Body of pancreas (tissue), 4 donors: ENCODE measurements around the gene ABCB8. TPM values are rescaled to one million over a fixed set of nuclear protein-coding genes. Genes with fewer than 3 reads are reported as not detected.
A peak's percentile ranks its signal among the peaks of the same experiment; 100 is the strongest.

ENCODE experiments used
- ATAC-seq: fragments of 150-250 bp; one replicate; pipeline ENCODE4 v1.9.1; 2016
- DNase-seq, 4 donors: peaks; one replicate each; pipeline ENCODE4 v3.0.0-alpha.2; 2019
- H3K27ac ChIP-seq, 4 donors: fragments of 200-600 bp; sonication (generic); 1 replicate in 3 of 4; 2 replicates in 1 of 4; pipeline versions ENCODE4 v1.5.1 to v1.6.1; 2016 to 2019; ENCODE audit warnings: mild to moderate bottlenecking in 1 of 4, mixed read lengths in 1 of 4, moderate library complexity in 1 of 4
- H3K27me3 ChIP-seq, 2 donors: fragments of 200-600 bp; sonication (generic); one replicate each; pipeline ENCODE4 v1.6.0; 2016; ENCODE audit warnings: mild to moderate bottlenecking in 1 of 2
- H3K36me3 ChIP-seq, 2 donors: fragments of 200-600 bp; sonication (generic); replicated peaks in 1 of 2; 2 replicates each; pipeline ENCODE4 v1.5.1; 2016; ENCODE audit warnings: low read depth in 2 of 2; ENCODE audit not compliant: insufficient read depth in 1 of 2
- H3K4me1 ChIP-seq: fragments of 200-600 bp; sonication (generic); one replicate; pipeline ENCODE4 v1.6.0; 2016
- H3K4me3 ChIP-seq, 2 donors: fragments of 200-600 bp; sonication (generic); 1 replicate in 1 of 2; 2 replicates in 1 of 2; pipeline ENCODE4 v1.5.1; 2016 to 2019
- H3K9me3 ChIP-seq, 3 donors: fragments of 200-600 bp; sonication (generic); 1 replicate in 2 of 3; 2 replicates in 1 of 3; pipeline ENCODE4 v1.5.1; 2016
- POLR2A ChIP-seq, 3 donors: fragments of 450-650 bp; IDR thresholded peaks; one replicate each; pipeline ENCODE4 v1.6.1; 2016; ENCODE audit warnings: antibody characterized with exemption in 3 of 3, mild to moderate bottlenecking in 2 of 3
- WGBS, 2 donors: methylation state at CpG; one replicate each; pipeline ENCODE4 v1.1.5; 2017; 5-methylcytosine and 5-hydroxymethylcytosine counted together
- intact Hi-C: fragments of 100-400 bp; cut with DNase I; formaldehyde crosslinking; loops from one replicate; pipeline ENCODE4 v1.15.1; 2023
- total RNA-seq, 2 donors: library from RNA; depleted of rRNA; stranded (reverse); fragments of >200 nt; gene quantifications; one replicate each; pipeline ENCODE4 v1.1.0, GENCODE V29; 2016
- TF ChIP-seq, protein P1 (sequence below), 7 experiments: fragments of 450-650 bp in 4 of 7; fragments of 200-600 bp in 3 of 7; sonication (generic) in 3 of 7; IDR thresholded peaks; one replicate each; pipeline ENCODE4 v1.5.1; 2016 to 2019; ENCODE audit warnings: antibody characterized with exemption in 7 of 7

ABCB8 gene
- total RNA-seq, 2 donors from 2014 or later: 8.8 to 39.6 TPM

DNA sequence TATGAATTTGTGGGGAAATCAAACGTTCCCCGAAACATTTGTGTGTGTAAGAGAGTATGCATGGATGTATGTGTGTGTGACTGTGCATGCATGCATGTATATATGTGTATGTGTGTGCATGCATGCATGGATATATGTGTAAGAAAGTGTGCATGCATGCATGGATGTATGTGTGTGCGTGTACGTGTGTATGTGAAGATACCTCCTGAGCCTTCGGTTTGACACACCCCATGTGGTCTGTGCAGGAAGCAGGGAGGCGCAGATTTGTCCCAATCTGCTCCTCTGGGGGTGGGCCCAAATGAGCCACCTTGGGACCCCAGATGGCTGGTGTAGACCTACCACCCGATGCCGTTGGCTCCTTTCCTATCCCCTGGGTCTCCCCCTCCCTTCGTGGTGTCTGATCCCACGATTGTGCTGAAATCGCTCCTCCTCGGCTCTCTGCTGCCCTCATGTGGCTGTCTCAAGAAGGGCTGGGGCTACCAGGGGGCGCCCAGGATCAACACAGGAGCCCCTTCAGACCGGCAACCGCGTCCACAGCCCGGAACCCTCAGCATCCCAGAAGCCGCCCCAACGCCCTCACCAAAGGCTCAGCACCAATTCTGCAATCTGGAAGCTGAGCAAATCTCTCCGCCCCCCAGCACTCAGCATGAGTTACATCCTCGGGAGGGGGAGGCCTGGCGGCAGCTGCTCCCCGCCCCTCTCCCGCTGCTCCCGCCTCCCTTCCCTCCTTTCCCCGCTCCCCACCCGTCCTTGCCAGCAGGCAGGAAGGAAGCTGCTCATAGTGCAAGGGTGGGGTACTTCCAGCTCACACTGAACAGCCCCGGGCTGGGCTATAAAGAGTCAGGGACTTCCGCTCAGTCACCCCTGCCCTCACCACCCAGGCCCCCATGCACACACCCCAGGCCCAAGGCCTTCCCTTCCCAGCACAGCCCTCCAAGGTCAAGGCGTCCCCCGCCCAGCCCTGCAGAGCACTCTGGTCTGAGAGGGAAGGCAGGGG, 39.7 kb upstream of the ABCB8 start:
- no peaks in the 10 kb centered on the region for H3K4me1 ChIP-seq
- ATAC-seq: peak; percentile 47
- peak overlapping the region in 1 of 4 donors; percentile 29 for H3K27ac ChIP-seq
- intact Hi-C loops: loop anchor here (5.0 kb wide), 1 partner anchor 91 kb away; no protein-coding TSS in a partner anchor
- H3K9me3 ChIP-seq: peaks cover 0 to 9% (median 0%) of the 10 kb centered on the region in 3 donors
- DNase-seq: peak in 2 of 4 donors; percentile 48 to 49
- no peaks in the 10 kb centered on the region for H3K36me3 ChIP-seq
- 11 to 15% methylated on average over 17 to 26 of the region's 31 CpGs for WGBS, 2 donors
- no peak for TF ChIP-seq POLR2A (IDR thresholded peaks at IDR 0.05)
- TF ChIP-seq, protein P1, sequence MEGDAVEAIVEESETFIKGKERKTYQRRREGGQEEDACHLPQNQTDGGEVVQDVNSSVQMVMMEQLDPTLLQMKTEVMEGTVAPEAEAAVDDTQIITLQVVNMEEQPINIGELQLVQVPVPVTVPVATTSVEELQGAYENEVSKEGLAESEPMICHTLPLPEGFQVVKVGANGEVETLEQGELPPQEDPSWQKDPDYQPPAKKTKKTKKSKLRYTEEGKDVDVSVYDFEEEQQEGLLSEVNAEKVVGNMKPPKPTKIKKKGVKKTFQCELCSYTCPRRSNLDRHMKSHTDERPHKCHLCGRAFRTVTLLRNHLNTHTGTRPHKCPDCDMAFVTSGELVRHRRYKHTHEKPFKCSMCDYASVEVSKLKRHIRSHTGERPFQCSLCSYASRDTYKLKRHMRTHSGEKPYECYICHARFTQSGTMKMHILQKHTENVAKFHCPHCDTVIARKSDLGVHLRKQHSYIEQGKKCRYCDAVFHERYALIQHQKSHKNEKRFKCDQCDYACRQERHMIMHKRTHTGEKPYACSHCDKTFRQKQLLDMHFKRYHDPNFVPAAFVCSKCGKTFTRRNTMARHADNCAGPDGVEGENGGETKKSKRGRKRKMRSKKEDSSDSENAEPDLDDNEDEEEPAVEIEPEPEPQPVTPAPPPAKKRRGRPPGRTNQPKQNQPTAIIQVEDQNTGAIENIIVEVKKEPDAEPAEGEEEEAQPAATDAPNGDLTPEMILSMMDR (IDR thresholded peaks at IDR 0.05): peak; percentile 58 to 76 (median 68)
- no peaks in the 10 kb centered on the region for H3K27me3 ChIP-seq
- no peak overlapping the region for H3K4me3 ChIP-seq

DNA sequence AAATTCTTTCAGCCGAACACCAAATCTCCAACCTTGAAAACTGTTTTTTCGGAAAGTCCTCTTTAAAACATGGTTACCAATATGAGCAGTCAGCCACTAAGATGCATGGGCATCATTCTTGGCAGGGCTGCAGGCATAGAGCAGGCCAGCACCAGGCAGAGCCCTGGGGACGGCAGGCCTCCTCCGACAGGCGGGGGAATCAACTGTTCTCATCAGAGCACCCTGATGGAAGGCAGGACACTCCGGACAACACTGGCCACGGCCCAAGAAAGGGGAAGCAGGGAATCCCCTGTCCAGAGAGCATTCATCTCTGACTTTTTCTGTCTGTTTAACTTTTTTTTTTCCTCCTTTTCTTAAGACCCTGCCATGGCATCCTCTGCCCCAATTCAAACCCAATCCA, 38.8 kb upstream of the ABCB8 start:
- intact Hi-C loops: loop anchor here (5.0 kb wide), 1 partner anchor 92 kb away; no protein-coding TSS in a partner anchor
- H3K27me3 ChIP-seq: no peaks in the 10 kb centered on the region
- TF ChIP-seq, protein P1 (IDR thresholded peaks at IDR 0.05): no peak
- TF ChIP-seq POLR2A (IDR thresholded peaks at IDR 0.05): no peak
- 50% methylated on average over 7 of the region's 7 CpGs for WGBS, 2 donors
- ATAC-seq (no peak), DNase-seq (no peak)
- peaks cover 0 to 9% (median 0%) of the 10 kb centered on the region in 3 donors for H3K9me3 ChIP-seq
- H3K36me3 ChIP-seq: no peaks in the 10 kb centered on the region
- peak overlapping the region in 1 of 4 donors; percentile 29 for H3K27ac ChIP-seq
- H3K4me1 ChIP-seq: no peaks in the 10 kb centered on the region
- no peak overlapping the region for H3K4me3 ChIP-seq

DNA sequence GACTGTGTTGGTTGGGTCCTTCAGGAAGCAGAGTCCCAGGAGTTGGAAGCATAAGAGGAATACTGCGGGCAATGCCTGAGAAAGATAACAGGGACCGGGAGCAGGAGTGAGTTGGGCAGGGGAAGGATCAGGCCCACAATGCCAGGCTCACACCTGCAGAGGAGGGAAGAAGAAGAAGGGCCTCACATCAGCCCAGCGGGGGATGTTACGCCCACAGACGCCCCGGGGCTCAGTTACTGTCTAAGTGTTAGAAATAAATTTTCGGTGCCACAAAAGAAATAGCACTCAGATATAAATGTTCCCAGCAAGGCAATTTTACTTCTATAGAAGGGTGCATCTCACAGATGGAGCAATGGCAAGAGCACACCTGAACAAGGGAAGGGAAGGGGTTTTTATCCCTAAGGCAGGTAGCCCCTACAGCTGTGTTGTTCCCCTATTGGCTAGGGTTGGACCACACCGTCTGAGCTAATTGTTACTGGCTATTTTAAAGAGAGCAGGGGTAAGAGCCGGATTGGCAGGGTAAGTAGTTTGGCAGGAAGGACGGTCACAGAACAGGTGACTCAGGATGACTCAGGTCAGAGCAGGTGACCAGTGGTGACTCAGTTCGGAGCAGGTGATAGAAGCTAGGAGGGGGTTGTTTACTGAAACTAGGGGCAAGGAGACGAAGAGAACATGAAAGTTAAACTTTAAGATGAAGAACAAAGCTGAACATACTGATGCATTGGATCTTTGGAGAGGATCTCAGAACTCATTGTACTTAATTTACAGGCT, 37.6 kb upstream of the ABCB8 start, which contains the start of gene NOS3:
Gene NOS3, plus strand, starts transcription at position 602 of the 771 bp plus-strand sequence. CDS start 2,787 bp downstream, outside the sequence.
- Histone ChIP-seq H3K4me1 (no peaks in the 10 kb centered on the region), H3K36me3 (no peaks in the 10 kb centered on the region), H3K4me3 (no peak within 1 kb of the TSS), H3K27ac (no peak within 1 kb of the TSS), H3K27me3 (no peaks in the 10 kb centered on the region), H3K9me3 (peaks cover 0 to 9% (median 0%) of the 10 kb centered on the region in 3 donors)
- intact Hi-C loops: no loop called here
- ATAC-seq (no peak), DNase-seq (no peak)
- WGBS, 2 donors: 71 to 82% methylated on average over 12 of the region's 12 CpGs
- TF ChIP-seq, protein P1 (IDR thresholded peaks at IDR 0.05): no peak
- TF ChIP-seq POLR2A (IDR thresholded peaks at IDR 0.05): no peak

DNA sequence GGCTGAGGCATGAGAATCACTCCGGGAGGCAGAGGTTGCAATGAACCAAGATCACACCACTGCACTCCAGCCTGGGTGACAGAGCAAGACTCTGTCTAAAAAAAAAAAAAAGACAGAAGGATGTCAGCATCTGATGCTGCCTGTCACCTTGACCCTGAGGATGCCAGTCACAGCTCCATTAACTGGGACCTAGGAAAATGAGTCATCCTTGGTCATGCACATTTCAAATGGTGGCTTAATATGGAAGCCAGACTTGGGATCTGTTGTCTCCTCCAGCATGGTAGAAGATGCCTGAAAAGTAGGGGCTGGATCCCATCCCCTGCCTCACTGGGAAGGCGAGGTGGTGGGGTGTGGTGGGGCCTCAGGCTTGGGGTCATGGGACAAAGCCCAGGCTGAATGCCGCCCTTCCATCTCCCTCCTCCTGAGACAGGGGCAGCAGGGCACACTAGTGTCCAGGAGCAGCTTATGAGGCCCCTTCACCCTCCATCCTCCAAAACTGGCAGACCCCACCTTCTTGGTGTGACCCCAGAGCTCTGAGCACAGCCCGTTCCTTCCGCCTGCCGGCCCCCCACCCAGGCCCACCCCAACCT, 36.1 kb upstream of the ABCB8 start:
- 71 to 75% methylated on average over 6 of the region's 6 CpGs for WGBS, 2 donors
- H3K27ac ChIP-seq: no peak overlapping the region

More for the DNA sequence above, 36.1 kb upstream of the ABCB8 start:
- ATAC-seq (no peak), DNase-seq (no peak)
- H3K27me3 ChIP-seq: no peaks in the 10 kb centered on the region
- no peak overlapping the region for H3K4me3 ChIP-seq
- intact Hi-C loops: no loop called here
- H3K4me1 ChIP-seq: no peaks in the 10 kb centered on the region
- TF ChIP-seq, protein P1 (IDR thresholded peaks at IDR 0.05): no peak
- TF ChIP-seq POLR2A (IDR thresholded peaks at IDR 0.05): no peak
- peaks cover 0 to 9% (median 0%) of the 10 kb centered on the region in 3 donors for H3K9me3 ChIP-seq
- no peaks in the 10 kb centered on the region for H3K36me3 ChIP-seq
